AG04450 (cell line): ENCODE results near the gene COL19A1. TPM values are rescaled to one million over a fixed set of nuclear protein-coding genes. Genes with fewer than 3 reads are reported as not detected.

Experiments used
- CTCF ChIA-PET: fragments of 300-600, 350-600 bp; formaldehyde crosslinking; extraction: SDS; loops from one replicate; lab custom pipeline; 2022; ENCODE audit warnings: antibody characterized with exemption, inconsistent platforms; lab: Charles Lee
- POLR2A ChIA-PET: fragments of 350-600 bp; formaldehyde crosslinking; extraction: SDS; loops from one replicate; lab custom pipeline; 2021; ENCODE audit warnings: antibody characterized with exemption, inconsistent platforms; lab: Yijun Ruan, JAX
- DNase-seq: peaks from one replicate; pipeline ENCODE4 v3.0.0-alpha.2; 2011; ENCODE audit warnings: low read depth, low spot score
- H3K27ac ChIP-seq: one replicate; pipeline ENCODE4 v1.5.1; 2012; ENCODE audit warnings: low read depth, low read length, control low read depth
- H3K27me3 ChIP-seq: one replicate; pipeline ENCODE4 v1.6.0; 2012; ENCODE audit warnings: low read length; ENCODE audit not compliant: control insufficient read depth, insufficient read depth
- H3K4me3 ChIP-seq: 2 replicates; pipeline ENCODE4 v1.5.1; 2011; ENCODE audit warnings: mild to moderate bottlenecking, low read depth, low read length, control low read depth
- H3K9me3 ChIP-seq: 2 replicates; pipeline ENCODE4 v1.5.1; 2012; ENCODE audit warnings: low read length; ENCODE audit not compliant: control insufficient read depth, insufficient read depth
- polyA plus RNA-seq: library from polyadenylated mRNA; depleted of rRNA; stranded (reverse); fragments of >200 nt; gene quantifications from 2 replicates; pipeline ENCODE4 v1.2.3, GENCODE V29; 2011
- TF ChIP-seq, protein P1 (sequence below): IDR thresholded peaks from 2 replicates; pipeline ENCODE4 v1.5.1; 2011; ENCODE audit warnings: low read depth, low read length, control low read depth, inconsistent platforms

The COL19A1 gene
- polyA plus RNA-seq, 1 experiment: 0.09 TPM

- DNase-seq: no peak
- POLR2A ChIA-PET: no interaction called here
Observed at GRCh38 chr6:70180901-70181599, 314.7 kb downstream of the COL19A1 start.

DNA sequence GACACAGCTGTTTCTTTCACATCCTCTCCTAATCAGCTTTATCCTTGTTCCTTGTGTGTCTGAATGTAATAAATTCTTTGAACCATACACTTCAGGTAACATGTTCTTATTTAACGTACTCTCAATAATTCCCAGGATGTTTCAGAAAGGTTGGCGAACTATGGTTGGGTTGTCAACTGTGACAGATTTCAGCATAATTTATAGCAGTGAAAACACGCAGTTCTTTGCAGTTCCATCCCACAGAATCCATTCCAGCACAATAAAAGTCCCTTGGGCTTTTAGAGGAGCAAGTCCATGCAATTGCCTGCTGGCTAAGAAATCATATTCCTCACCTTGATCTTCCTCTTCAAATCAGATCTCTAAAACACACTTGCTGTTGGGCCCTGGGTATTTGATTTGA is 317.2 kb downstream of the COL19A1 start:
- H3K9me3 ChIP-seq: no peaks in the 10 kb centered on the region
- H3K27me3 ChIP-seq: no peaks in the 10 kb centered on the region
- ChIA-PET POLR2A (no interaction called here), CTCF (no interaction called here)
- H3K4me3 ChIP-seq: no peak overlapping the region
- TF ChIP-seq, protein P1, sequence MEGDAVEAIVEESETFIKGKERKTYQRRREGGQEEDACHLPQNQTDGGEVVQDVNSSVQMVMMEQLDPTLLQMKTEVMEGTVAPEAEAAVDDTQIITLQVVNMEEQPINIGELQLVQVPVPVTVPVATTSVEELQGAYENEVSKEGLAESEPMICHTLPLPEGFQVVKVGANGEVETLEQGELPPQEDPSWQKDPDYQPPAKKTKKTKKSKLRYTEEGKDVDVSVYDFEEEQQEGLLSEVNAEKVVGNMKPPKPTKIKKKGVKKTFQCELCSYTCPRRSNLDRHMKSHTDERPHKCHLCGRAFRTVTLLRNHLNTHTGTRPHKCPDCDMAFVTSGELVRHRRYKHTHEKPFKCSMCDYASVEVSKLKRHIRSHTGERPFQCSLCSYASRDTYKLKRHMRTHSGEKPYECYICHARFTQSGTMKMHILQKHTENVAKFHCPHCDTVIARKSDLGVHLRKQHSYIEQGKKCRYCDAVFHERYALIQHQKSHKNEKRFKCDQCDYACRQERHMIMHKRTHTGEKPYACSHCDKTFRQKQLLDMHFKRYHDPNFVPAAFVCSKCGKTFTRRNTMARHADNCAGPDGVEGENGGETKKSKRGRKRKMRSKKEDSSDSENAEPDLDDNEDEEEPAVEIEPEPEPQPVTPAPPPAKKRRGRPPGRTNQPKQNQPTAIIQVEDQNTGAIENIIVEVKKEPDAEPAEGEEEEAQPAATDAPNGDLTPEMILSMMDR: no peak
- DNase-seq: no peak
- H3K27ac ChIP-seq: no peak overlapping the region

More at GRCh38 chr6:70180901-70181599, 314.7 kb downstream of the COL19A1 start:
- H3K27me3 ChIP-seq: no peaks in the 10 kb centered on the region
- no peak overlapping the region for H3K27ac ChIP-seq
- H3K4me3 ChIP-seq: no peak overlapping the region
- H3K9me3 ChIP-seq: no peaks in the 10 kb centered on the region
- TF ChIP-seq, protein P1: no peak
- CTCF ChIA-PET: no interaction called here

DNA sequence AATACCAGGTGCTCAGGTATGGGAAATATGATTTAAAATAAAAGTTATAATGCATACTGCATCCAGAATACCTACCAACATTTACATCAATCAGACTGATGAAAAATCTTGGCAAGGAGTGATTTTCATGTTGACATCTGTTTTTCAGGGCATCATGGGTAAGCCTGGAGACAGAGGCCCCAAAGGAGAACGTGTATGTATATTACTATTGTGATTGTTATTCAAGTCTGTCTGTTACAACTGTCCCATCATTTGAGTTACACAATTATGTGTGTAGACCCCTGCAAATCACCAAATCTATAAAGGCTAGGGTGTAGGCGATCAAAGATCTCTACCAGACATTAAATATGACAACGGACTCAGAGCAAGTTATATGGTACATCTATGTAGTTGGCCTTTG is 318.4 kb downstream of the COL19A1 start:
- H3K4me3 ChIP-seq: no peak overlapping the region
- ChIA-PET POLR2A (no interaction called here), CTCF (no interaction called here)
- H3K27me3 ChIP-seq: no peaks in the 10 kb centered on the region
- H3K9me3 ChIP-seq: no peaks in the 10 kb centered on the region
- no peak for DNase-seq
- H3K27ac ChIP-seq: no peak overlapping the region
- TF ChIP-seq, protein P1: no peak

GRCh38 chr6:70186461-70186860 is 320.1 kb downstream of the COL19A1 start:
- no peak overlapping the region for H3K4me3 ChIP-seq
- H3K9me3 ChIP-seq: no peaks in the 10 kb centered on the region
- H3K27me3 ChIP-seq: no peaks in the 10 kb centered on the region
- CTCF ChIA-PET: no interaction called here
- TF ChIP-seq, protein P1: no peak
- POLR2A ChIA-PET: no interaction called here
- no peak for DNase-seq
- no peak overlapping the region for H3K27ac ChIP-seq

DNA sequence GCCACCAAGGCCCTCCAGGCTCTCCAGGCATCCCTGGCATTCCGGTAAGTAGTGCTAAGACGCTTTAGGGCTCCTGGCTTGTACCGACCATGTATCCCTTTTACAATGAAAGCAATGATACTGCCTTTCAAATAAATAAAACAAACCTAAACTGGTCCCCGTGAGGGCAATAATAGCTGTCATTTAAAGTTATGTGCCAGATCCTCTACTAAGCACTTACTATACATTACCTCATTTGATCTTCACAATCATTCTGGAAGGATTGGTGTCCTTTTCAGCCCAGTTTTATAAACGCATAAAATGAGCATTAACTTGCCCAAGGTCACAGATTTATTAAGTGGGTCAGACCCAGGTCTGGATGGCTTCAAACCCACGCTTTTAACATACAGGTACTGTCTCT is 321.8 kb downstream of the COL19A1 start:
- ChIA-PET POLR2A (no interaction called here), CTCF (no interaction called here)
- no peak for DNase-seq
- TF ChIP-seq, protein P1: no peak
- Histone ChIP-seq H3K9me3 (no peaks in the 10 kb centered on the region), H3K27me3 (no peaks in the 10 kb centered on the region), H3K27ac (no peak overlapping the region), H3K4me3 (no peak overlapping the region)
